Retina (tissue), 1 donor: ENCODE results near the gene PRKX.
"Not testable (repeated sequence)": the region's sequence is repeated elsewhere in the genome, so short reads cannot be mapped to it uniquely, and the experiment has no call there.

Experiments used
- DNase-seq: peaks from one replicate; pipeline ENCODE4 v3.0.0-alpha.2; 2016

Gene PRKX

DNA sequence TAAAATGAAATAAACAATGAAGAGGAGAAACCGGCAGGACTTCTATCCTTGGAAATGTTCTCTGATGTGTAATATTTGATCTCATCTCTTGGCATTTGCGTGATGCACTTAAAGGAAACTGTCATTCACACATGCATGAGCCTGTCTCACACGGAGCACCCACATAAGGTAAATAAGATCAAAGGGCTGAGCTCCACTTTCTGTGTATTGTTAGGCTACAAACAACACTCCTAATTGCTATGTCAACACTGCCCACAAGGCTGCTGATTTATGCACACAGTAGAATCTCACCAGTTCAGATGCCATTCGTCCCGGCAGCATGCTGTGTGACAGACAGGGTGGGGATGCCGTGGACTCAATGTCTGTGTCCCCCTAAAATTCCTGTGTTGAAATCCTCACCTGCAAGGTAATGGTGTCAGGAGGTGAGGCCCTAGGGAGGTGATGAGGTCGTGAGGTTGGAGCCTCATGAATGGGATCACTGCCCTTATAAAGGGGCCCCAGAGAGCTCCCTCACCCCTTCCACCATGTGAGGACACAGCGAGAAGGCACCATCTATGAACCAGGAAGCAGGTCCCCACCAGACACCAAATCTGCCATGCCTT, 5.7 kb downstream of the PRKX start:
- DNase-seq: not testable (repeated sequence)

GRCh38 chrX:3706481-3706880, 7.0 kb downstream of the PRKX start:
- no peak for DNase-seq

DNA sequence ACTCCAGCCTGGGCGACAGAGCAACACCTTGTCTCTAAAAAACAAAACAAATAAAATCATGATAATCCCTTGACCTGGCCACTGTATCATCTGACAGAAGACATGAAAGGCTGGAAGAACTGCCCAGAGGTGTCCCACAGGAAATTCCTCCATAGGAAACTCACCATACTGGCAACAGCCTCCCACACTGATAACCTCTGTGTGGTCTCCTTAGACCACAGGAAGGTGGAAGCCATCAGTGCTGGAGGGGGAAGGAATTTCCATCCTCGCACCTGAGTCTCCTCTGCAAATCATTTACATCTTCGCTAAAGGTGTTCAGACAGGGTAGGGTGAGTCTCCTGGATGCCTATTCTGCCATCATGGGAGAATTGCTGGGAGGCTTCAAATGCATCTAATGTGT, 10.2 kb downstream of the PRKX start:
- DNase-seq: not testable (repeated sequence)

DNA sequence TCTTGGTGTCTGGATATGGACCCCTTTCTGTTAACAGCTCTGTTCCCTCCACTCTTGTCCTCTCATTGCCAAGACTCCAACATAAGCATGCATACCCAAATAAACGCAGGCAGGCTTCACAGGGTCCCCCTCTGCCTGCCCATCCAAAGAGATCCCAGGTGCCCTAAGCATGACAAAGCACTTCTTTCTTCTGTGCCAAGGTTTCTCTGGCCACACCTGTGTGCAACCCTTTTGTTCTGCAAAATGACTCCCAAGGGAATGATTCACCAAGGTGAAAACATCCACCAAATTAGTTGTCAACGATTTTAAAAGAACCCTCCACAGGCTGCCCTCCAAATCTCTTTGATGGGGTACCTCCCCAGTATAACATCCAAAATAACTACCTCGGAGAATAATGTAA, 11.4 kb downstream of the PRKX start:
- not testable (repeated sequence) for DNase-seq

DNA sequence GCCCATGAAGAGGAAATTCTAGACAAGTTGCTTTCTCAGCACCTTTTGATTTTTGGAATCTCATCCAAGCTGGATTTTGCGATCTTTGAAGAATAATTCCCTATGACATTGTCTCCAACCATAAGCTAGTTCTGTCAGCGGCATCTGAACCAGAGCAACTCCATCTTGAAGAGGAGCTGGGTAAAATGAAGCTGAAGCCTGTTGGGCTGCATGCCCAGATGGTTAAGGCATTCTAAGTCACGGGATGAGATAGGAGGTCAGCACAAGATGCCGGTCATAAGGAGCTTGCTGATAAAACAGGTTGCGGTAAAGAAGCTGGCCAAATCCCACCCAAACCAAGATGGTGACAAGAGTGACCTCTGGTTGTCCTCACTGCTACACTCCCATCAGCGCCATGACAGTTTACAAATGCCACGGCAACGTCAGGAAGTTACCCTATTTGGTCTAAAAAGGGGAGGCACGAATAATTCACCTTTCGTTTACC, 12.0 kb downstream of the PRKX start:
- DNase-seq: not testable (repeated sequence)

- DNase-seq: no peak
Measured at GRCh38 chrX:3699821-3700381, 13.5 kb downstream of the PRKX start.

- peak; percentile 11 for DNase-seq
Measured at GRCh38 chrX:3697701-3698279, 15.7 kb downstream of the PRKX start.

- DNase-seq: no peak
Measured at GRCh38 chrX:3697220-3697684, 16.2 kb downstream of the PRKX start.

- no peak for DNase-seq
Measured at GRCh38 chrX:3695536-3695935, 17.9 kb downstream of the PRKX start.

- no peak for DNase-seq
Measured at GRCh38 chrX:3690140-3690539, 23.3 kb downstream of the PRKX start.

- not testable (repeated sequence) for DNase-seq
Measured at GRCh38 chrX:3683236-3683635, 30.2 kb downstream of the PRKX start.

DNA sequence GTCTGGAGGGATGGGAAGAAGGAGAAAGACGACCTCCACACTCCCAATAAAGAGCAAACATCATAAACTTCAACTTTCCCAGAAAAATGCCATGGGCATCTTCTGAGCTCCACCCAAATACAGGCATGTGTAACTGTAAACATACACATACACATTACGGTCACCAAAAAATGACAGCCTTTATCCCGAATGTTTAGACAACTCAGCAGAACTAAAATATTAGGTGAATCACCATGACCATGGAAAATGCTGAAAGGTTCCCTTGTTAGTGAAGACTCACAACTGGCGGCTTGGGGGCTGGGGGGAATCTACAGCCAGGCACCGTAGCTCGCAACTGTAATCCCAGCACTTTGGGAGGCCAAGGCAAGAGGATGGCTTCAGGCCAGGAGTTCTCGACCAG, 33.0 kb downstream of the PRKX start:
- no peak for DNase-seq

- DNase-seq: no peak
Measured at GRCh38 chrX:3679669-3680068, 33.8 kb downstream of the PRKX start.

GRCh38 chrX:3678328-3678727, 35.1 kb downstream of the PRKX start:
- DNase-seq: no peak

DNA sequence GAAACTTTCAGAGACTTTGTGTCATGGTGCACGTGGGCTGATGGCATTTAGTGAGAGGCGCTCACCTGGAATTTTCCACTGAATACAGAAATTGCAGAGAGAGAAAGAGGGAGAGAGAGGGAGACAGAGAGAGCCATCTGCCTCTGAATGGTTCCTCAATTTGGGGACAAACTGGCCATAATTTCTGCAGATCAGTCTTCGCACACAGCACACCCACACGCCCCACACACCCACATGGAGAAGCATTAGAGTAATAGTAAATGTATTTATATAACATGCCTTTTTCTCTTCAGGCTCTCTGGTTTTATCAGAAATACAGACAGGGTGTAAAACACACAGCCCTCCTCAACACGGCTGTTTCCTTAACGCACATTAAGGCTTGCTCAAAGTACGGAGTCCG, 38.6 kb downstream of the PRKX start:
- no peak for DNase-seq

- no peak for DNase-seq
Measured at GRCh38 chrX:3669841-3670475, 43.5 kb downstream of the PRKX start.

DNA sequence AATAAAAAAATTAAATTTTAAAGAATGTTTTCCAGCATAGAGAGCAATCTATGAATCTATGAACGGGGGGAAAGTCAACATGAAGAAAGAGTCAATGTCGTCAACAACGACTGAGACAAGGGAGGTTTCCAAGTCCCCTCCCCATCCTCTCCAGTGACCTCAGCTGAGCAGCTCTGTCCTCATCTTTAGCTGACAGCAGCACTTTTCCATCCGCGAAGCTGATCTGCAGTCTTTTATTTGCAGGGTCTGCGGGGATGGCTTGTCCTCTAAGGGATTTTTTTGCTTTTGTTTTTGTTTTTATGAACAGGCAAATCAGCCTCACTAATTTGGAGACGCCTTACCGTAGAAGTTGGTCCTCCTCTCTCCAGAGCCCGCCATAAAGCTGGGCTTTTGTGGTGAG, 46.5 kb downstream of the PRKX start:
- DNase-seq: no peak

DNA sequence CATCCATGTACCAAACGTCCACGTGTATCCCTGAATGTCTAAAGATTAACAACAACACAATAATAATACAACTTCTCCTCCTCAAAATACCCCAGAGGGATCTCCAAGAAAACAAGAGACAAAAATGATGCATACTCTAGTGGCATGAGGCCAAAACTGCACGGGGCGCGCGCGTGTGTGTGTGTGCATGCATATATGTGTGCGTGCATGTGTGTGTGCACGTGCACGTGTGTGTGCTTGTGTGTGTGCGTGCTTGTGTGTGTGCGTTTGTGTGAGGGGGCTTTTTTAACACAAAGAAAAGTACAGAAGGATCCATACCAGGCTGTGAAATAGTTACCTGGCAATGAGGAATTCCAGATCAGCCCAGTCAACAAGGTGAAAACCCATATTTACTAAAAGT, 48.5 kb downstream of the PRKX start:
- DNase-seq: no peak

- not testable (repeated sequence) for DNase-seq
Measured at GRCh38 chrX:3663576-3664250, 49.7 kb downstream of the PRKX start.

GRCh38 chrX:3659761-3660160, 53.7 kb downstream of the PRKX start:
- DNase-seq: no peak

DNA sequence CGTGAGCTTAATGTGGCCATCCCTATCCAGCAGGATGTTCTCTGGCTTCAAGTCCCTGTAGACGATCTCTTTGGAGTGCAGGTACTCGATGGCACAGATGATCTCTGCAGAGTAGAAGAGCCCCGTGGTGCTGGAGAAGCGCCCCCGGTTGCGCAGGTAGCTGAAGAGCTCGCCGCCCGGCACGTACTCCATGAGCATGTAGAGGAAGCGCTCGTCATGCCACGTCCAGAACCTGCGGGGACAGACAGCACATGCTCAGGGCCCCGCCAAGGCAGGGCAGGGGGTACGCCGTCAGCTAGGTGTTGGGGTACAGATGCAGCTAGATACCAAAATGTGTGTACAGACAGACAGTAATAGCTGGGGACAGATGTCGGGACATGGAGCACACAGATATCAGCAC, 58.3 kb downstream of the PRKX start:
- DNase-seq: no peak

GRCh38 chrX:3653111-3653510, 60.3 kb downstream of the PRKX start:
- DNase-seq: no peak

- no peak for DNase-seq
Measured at GRCh38 chrX:3651277-3651676, 62.2 kb downstream of the PRKX start.
